Stimulated activated CD4-positive, alpha-beta T cell treated with anti-CD3 and anti-CD28 coated beads, Interleukin-1b, Interleukin-23, amount 100 ng/mL, for 24 hours (primary cell): ENCODE results near the gene RBMXL2.

ENCODE experiments used
- DNase-seq, 4 experiments: peaks; one replicate each; pipeline ENCODE4 v3.0.0-alpha.2; 2020; ENCODE audit warnings: low read depth in 4 of 4, low spot score in 1 of 4

The RBMXL2 gene

GRCh38 chr11:7088921-7089320 is at the start of gene RBMXL2:
TSS of gene RBMXL2 (plus strand) at chr11:7088998. CDS start at chr11:7089121, 123 bp downstream.
- no peak for DNase-seq

GRCh38 chr11:7046474-7047175 is 42.2 kb upstream of the RBMXL2 start:
- no peak for DNase-seq

- no peak for DNase-seq
Measured at GRCh38 chr11:7050191-7050590, 38.6 kb upstream of the RBMXL2 start.

GRCh38 chr11:7056828-7057513 is 31.8 kb upstream of the RBMXL2 start:
- no peak for DNase-seq

- no peak for DNase-seq
Measured at GRCh38 chr11:7057641-7058040, 31.2 kb upstream of the RBMXL2 start.

- DNase-seq = no peak
Measured at GRCh38 chr11:7060868-7061267, 27.9 kb upstream of the RBMXL2 start.

- DNase-seq = no peak
Measured at GRCh38 chr11:7062534-7062933, 26.3 kb upstream of the RBMXL2 start.

- no peak for DNase-seq
Measured at GRCh38 chr11:7072401-7073028, 16.3 kb upstream of the RBMXL2 start.

GRCh38 chr11:7077101-7077500 is 11.7 kb upstream of the RBMXL2 start:
- DNase-seq = no peak

- DNase-seq = no peak
Measured at GRCh38 chr11:7079545-7080135, 9.2 kb upstream of the RBMXL2 start.

- DNase-seq = no peak
Measured at GRCh38 chr11:7080900-7081299, 7.9 kb upstream of the RBMXL2 start.

GRCh38 chr11:7081441-7081840 is 7.4 kb upstream of the RBMXL2 start:
- no peak for DNase-seq

- no peak for DNase-seq
Measured at GRCh38 chr11:7089328-7090251, 792 bp downstream of the RBMXL2 start.

- no peak for DNase-seq
Measured at GRCh38 chr11:7098235-7098832, 9.5 kb downstream of the RBMXL2 start.

GRCh38 chr11:7115780-7116179 is 27.0 kb downstream of the RBMXL2 start:
- DNase-seq = no peak

- DNase-seq = no peak
Measured at GRCh38 chr11:7116370-7116769, 27.6 kb downstream of the RBMXL2 start.

GRCh38 chr11:7138051-7138450 is 49.3 kb downstream of the RBMXL2 start:
- no peak for DNase-seq
